DOHH2 (cell line): ENCODE measurements around the gene GDF10.

Source experiments
- H3F3A ChIP-seq: fragments of 200-600 bp; sonication (generic), shearing (Covaris generic); 2 replicates; pipeline ENCODE4 v1.6.0; 2016; ENCODE audit warnings: antibody characterized with exemption, mild to moderate bottlenecking; ENCODE audit not compliant: control insufficient read depth, insufficient read depth
- H3K27ac ChIP-seq: fragments of 200-600 bp; sonication (generic); 2 replicates; pipeline ENCODE4 v1.5.1; 2014; ENCODE audit warnings: low read depth, mild to moderate bottlenecking, low read length, moderate library complexity
- H3K27me3 ChIP-seq: fragments of 200-600 bp; sonication (generic); 2 replicates; pipeline ENCODE4 v1.6.1; 2014; ENCODE audit warnings: mild to moderate bottlenecking, low read length, mixed read lengths; ENCODE audit not compliant: control insufficient read depth
- H3K36me3 ChIP-seq: fragments of 200-600 bp; sonication (generic); 2 replicates; pipeline ENCODE4 v1.6.1; 2014; ENCODE audit warnings: mild to moderate bottlenecking, low read length, moderate library complexity, mixed read lengths; ENCODE audit not compliant: control insufficient read depth
- H3K4me1 ChIP-seq: fragments of 200-600 bp; sonication (generic); 2 replicates; pipeline ENCODE4 v1.6.1; 2014; ENCODE audit warnings: mild to moderate bottlenecking, low read length, mixed read lengths; ENCODE audit not compliant: control insufficient read depth
- H3K4me2 ChIP-seq: fragments of 200-600 bp; sonication (generic); 2 replicates; pipeline ENCODE4 v1.6.0; 2014; ENCODE audit warnings: mild to moderate bottlenecking, low read length, moderate library complexity
- H3K4me3 ChIP-seq: fragments of 200-600 bp; sonication (generic); 2 replicates; pipeline ENCODE4 v1.5.1; 2014; ENCODE audit warnings: mild to moderate bottlenecking, low read length, mixed read lengths
- H3K79me2 ChIP-seq: fragments of 200-600 bp; sonication (generic); 2 replicates; pipeline ENCODE4 v1.6.1; 2014; ENCODE audit warnings: mild to moderate bottlenecking, low read length, mixed read lengths; ENCODE audit not compliant: control insufficient read depth
- H3K9me2 ChIP-seq: fragments of 200-600 bp; sonication (generic); replicated peaks from 2 replicates; pipeline ENCODE4 v1.6.1; 2014; ENCODE audit warnings: mild to moderate bottlenecking, low read length, mixed read lengths; ENCODE audit not compliant: control insufficient read depth
- H3K9me3 ChIP-seq: fragments of 200-600 bp; sonication (generic); 2 replicates; pipeline ENCODE4 v1.6.1; 2014; ENCODE audit warnings: antibody characterized with exemption, low read length, mixed read lengths; ENCODE audit not compliant: control insufficient read depth, insufficient read depth
- H4K20me1 ChIP-seq: fragments of 200-600 bp; sonication (generic); 2 replicates; pipeline ENCODE4 v1.6.0; 2014; ENCODE audit warnings: low read depth, mild to moderate bottlenecking, antibody characterized with exemption, low read length, moderate library complexity; ENCODE audit not compliant: control insufficient read depth, insufficient read depth
- CTCF ChIP-seq: fragments of 200-600 bp; sonication (generic); IDR thresholded peaks from one replicate; pipeline ENCODE4 v1.5.1; 2014; ENCODE audit warnings: antibody characterized with exemption, mild to moderate bottlenecking, low read depth, low read length; ENCODE audit not compliant: poor library complexity, severe bottlenecking
- EZH2phosphoT487 ChIP-seq: fragments of 200-600 bp; sonication (generic); IDR thresholded peaks from 2 replicates; pipeline ENCODE4 v1.6.1; 2017; ENCODE audit warnings: borderline replicate concordance, mild to moderate bottlenecking, antibody characterized with exemption, low read length, moderate library complexity, mixed read lengths

The GDF10 gene

GRCh38 chr10:47264797-47265281 is 35.2 kb upstream of the GDF10 start:
- Histone ChIP-seq H3K9me3 (no peaks in the 10 kb centered on the region), H3K36me3 (no peaks in the 10 kb centered on the region), H4K20me1 (no peaks in the 10 kb centered on the region), H3K4me3 (no peak overlapping the region), H3F3A (no peaks in the 10 kb centered on the region), H3K9me2 (no peaks in the 10 kb centered on the region), H3K4me1 (peaks cover 19% of the 10 kb centered on the region), H3K79me2 (no peaks in the 10 kb centered on the region), H3K4me2 (no peak overlapping the region), H3K27me3 (no peaks in the 10 kb centered on the region), H3K27ac (no peak overlapping the region)
- TF ChIP-seq EZH2phosphoT487 = no peak
- TF ChIP-seq CTCF = no peak

- Histone ChIP-seq H3K9me2 (no peaks in the 10 kb centered on the region), H4K20me1 (no peaks in the 10 kb centered on the region), H3K79me2 (no peaks in the 10 kb centered on the region), H3K27ac (no peak overlapping the region), H3K9me3 (no peaks in the 10 kb centered on the region), H3K36me3 (no peaks in the 10 kb centered on the region), H3K4me1 (peaks cover 4% of the 10 kb centered on the region), H3K27me3 (no peaks in the 10 kb centered on the region), H3F3A (no peaks in the 10 kb centered on the region), H3K4me3 (no peak overlapping the region), H3K4me2 (no peak overlapping the region)
- no peak for TF ChIP-seq CTCF
- TF ChIP-seq EZH2phosphoT487 = no peak
Measured at GRCh38 chr10:47266602-47267001, 33.4 kb upstream of the GDF10 start.

- Histone ChIP-seq H3K4me1 (no peaks in the 10 kb centered on the region), H3K27me3 (no peaks in the 10 kb centered on the region), H3K36me3 (no peaks in the 10 kb centered on the region), H3K27ac (no peak overlapping the region), H3K9me3 (no peaks in the 10 kb centered on the region), H3F3A (no peaks in the 10 kb centered on the region), H3K4me3 (no peak overlapping the region), H3K79me2 (no peaks in the 10 kb centered on the region), H3K9me2 (no peaks in the 10 kb centered on the region), H3K4me2 (no peak overlapping the region), H4K20me1 (no peaks in the 10 kb centered on the region)
- TF ChIP-seq EZH2phosphoT487 = no peak
- TF ChIP-seq CTCF = no peak
Measured at GRCh38 chr10:47268696-47269095, 31.3 kb upstream of the GDF10 start.

GRCh38 chr10:47269294-47269693 is 30.7 kb upstream of the GDF10 start:
- Histone ChIP-seq H3K9me2 (no peaks in the 10 kb centered on the region), H3K4me1 (no peaks in the 10 kb centered on the region), H3K4me2 (no peak overlapping the region), H3K27ac (no peak overlapping the region), H3K36me3 (no peaks in the 10 kb centered on the region), H3K79me2 (no peaks in the 10 kb centered on the region), H3F3A (no peaks in the 10 kb centered on the region), H3K4me3 (no peak overlapping the region), H4K20me1 (no peaks in the 10 kb centered on the region), H3K9me3 (no peaks in the 10 kb centered on the region), H3K27me3 (no peaks in the 10 kb centered on the region)
- TF ChIP-seq EZH2phosphoT487 (no peak), CTCF (peak; percentile 30)
